ENCODE results near the gene ITFG1. TPM values are rescaled to one million over a fixed set of nuclear protein-coding genes. Genes with fewer than 3 reads are reported as not detected.

ITFG1 gene
- 58.2 TPM for total RNA-seq
- long read RNA-seq, transcript ITFG1-201 (18 exons, 3,400 nt) = major isoform, 141 of 174 reads
- long read RNA-seq, partial matches to known transcripts = 11 of 174 reads
- long read RNA-seq, other reads (novel, unspliced or antisense) = 22 of 174 reads

GRCh38 chr16:47460711-47461597 is at the start of gene ITFG1, which contains the start of gene PHKB:
Gene ITFG1 (minus strand): TSS chr16:47461063. CDS start chr16:47461045, 18 bp downstream.
Gene PHKB (plus strand): TSS chr16:47461331. CDS start chr16:47461351, 20 bp downstream.
- no peaks in the 10 kb centered on the region for H3K27me3 ChIP-seq
- intact Hi-C loops (cut with DNase I) = no loop called here
- TF ChIP-seq, protein P1, sequence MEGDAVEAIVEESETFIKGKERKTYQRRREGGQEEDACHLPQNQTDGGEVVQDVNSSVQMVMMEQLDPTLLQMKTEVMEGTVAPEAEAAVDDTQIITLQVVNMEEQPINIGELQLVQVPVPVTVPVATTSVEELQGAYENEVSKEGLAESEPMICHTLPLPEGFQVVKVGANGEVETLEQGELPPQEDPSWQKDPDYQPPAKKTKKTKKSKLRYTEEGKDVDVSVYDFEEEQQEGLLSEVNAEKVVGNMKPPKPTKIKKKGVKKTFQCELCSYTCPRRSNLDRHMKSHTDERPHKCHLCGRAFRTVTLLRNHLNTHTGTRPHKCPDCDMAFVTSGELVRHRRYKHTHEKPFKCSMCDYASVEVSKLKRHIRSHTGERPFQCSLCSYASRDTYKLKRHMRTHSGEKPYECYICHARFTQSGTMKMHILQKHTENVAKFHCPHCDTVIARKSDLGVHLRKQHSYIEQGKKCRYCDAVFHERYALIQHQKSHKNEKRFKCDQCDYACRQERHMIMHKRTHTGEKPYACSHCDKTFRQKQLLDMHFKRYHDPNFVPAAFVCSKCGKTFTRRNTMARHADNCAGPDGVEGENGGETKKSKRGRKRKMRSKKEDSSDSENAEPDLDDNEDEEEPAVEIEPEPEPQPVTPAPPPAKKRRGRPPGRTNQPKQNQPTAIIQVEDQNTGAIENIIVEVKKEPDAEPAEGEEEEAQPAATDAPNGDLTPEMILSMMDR (IDR thresholded peaks at IDR 0.05) = no peak
- DNase-seq (peak; percentile 97), ATAC-seq (peak; percentile 97)
- H3K4me1 ChIP-seq = peaks cover 48% of the 10 kb centered on the region
- H3K9me3 ChIP-seq = no peaks in the 10 kb centered on the region
- H3K27ac ChIP-seq = peak within 1 kb of the TSS; percentile 100
- H3K36me3 ChIP-seq = peaks cover 18% of the 10 kb centered on the region
- peak within 1 kb of the TSS; percentile 97 for H3K4me3 ChIP-seq

GRCh38 chr16:47507701-47508100 is 46.8 kb upstream of the ITFG1 start:
- Histone ChIP-seq H3K27ac (no peak overlapping the region), H3K4me1 (no peaks in the 10 kb centered on the region), H3K36me3 (peaks cover 51% of the 10 kb centered on the region), H3K4me3 (no peak overlapping the region), H3K9me3 (no peaks in the 10 kb centered on the region), H3K27me3 (no peaks in the 10 kb centered on the region)
- no peak for ATAC-seq
- intact Hi-C loops (cut with DNase I) = no loop called here
- TF ChIP-seq, protein P1 (IDR thresholded peaks at IDR 0.05) = no peak
- DNase-seq = no peak

- Histone ChIP-seq H3K4me1 (no peaks in the 10 kb centered on the region), H3K27me3 (no peaks in the 10 kb centered on the region), H3K9me3 (no peaks in the 10 kb centered on the region), H3K4me3 (no peak overlapping the region), H3K36me3 (peaks cover 51% of the 10 kb centered on the region), H3K27ac (no peak overlapping the region)
- no peak for ATAC-seq
- TF ChIP-seq, protein P1 (IDR thresholded peaks at IDR 0.05) = no peak
- intact Hi-C loops (cut with DNase I) = no loop called here
- no peak for DNase-seq
These were observed 45.9 kb upstream of the ITFG1 start for GRCh38 chr16:47506800-47507199.

DNA sequence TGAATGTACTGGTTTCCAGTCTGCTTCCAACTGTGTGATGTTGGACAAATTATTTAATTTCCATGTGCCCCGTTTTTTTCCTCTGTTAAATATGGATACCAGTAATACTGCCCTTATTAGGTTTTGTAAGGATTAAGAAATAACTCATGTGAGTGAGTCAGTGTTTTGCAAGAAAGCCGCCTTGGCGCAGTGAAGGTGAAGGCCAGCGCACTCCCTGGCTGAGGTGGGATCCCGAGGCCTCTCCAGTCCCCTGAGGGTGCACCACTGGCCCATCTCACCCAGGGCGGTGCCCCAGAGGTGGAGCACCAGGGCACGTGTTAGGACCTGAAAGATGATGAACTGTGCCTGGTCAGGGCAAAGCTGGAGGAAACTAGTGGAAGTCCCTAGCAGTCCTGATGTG is 43.7 kb upstream of the ITFG1 start:
- H3K27me3 ChIP-seq = no peaks in the 10 kb centered on the region
- H3K27ac ChIP-seq = no peak overlapping the region
- TF ChIP-seq, protein P1 (IDR thresholded peaks at IDR 0.05) = no peak
- DNase-seq (no peak), ATAC-seq (no peak)
- H3K9me3 ChIP-seq = no peaks in the 10 kb centered on the region
- H3K4me3 ChIP-seq = no peak overlapping the region
- intact Hi-C loops (cut with DNase I) = no loop called here
- peaks cover 65% of the 10 kb centered on the region for H3K36me3 ChIP-seq
- no peaks in the 10 kb centered on the region for H3K4me1 ChIP-seq

DNA sequence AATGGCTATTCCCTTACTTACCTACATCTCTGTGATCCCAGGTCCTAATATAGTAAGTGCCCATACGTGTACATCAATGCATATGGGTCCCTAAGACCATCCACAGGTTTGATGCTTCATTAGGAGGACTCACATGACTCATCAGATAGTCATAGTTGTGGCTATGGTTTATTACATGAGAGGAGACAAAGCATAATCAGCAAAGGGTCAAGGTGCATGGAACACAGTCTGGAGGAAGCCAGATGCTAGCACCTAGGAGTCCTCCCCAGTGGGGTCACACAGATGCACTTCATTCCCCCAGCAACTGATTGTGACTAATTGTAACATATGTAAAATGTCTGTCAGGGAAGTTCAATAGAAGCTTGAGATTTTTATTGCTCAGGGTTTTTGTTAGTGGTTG is 43.1 kb upstream of the ITFG1 start:
- ATAC-seq (no peak), DNase-seq (no peak)
- Histone ChIP-seq H3K9me3 (no peaks in the 10 kb centered on the region), H3K4me1 (no peaks in the 10 kb centered on the region), H3K36me3 (peaks cover 71% of the 10 kb centered on the region), H3K27me3 (no peaks in the 10 kb centered on the region), H3K27ac (no peak overlapping the region), H3K4me3 (no peak overlapping the region)
- intact Hi-C loops (cut with DNase I) = no loop called here
- TF ChIP-seq, protein P1 (IDR thresholded peaks at IDR 0.05) = no peak
